IgD-negative memory B cell (primary cell): ENCODE measurements around the gene AGO1. TPM values are rescaled to one million over a fixed set of nuclear protein-coding genes. Genes with fewer than 3 reads are reported as not detected.
A peak's percentile ranks its signal among the peaks of the same experiment; 100 is the strongest.
"Not testable (repeated sequence)": the region's sequence is repeated elsewhere in the genome, so short reads cannot be mapped to it uniquely, and the experiment has no call there.

ENCODE experiments used
- H3K27ac Mint-ChIP-seq, 3 donors: one replicate each; pipeline ENCODE4 v1.8.0; 2020 to 2022; ENCODE audit warnings: mild to moderate bottlenecking in 3 of 3, mixed read lengths in 3 of 3, moderate library complexity in 1 of 3
- H3K27me3 Mint-ChIP-seq: one replicate; pipeline ENCODE4 v1.8.0; 2021; ENCODE audit warnings: mixed read lengths
- H3K36me3 Mint-ChIP-seq: one replicate; pipeline ENCODE4 v1.8.0; 2020; ENCODE audit warnings: mild to moderate bottlenecking, mixed read lengths
- H3K4me1 Mint-ChIP-seq, 3 donors: one replicate each; pipeline ENCODE4 v1.8.0; 2020 to 2022; ENCODE audit warnings: mixed read lengths in 3 of 3, mild to moderate bottlenecking in 1 of 3
- H3K4me3 Mint-ChIP-seq, 4 donors: one replicate each; pipeline ENCODE4 v1.8.0; 2020 to 2022; ENCODE audit warnings: mild to moderate bottlenecking in 4 of 4, mixed read lengths in 4 of 4, moderate library complexity in 3 of 4
- H3K9me3 Mint-ChIP-seq, 3 donors: one replicate each; pipeline ENCODE4 v1.8.0; 2020 to 2021; ENCODE audit warnings: mixed read lengths in 3 of 3, mild to moderate bottlenecking in 1 of 3
- polyA plus RNA-seq: library from polyadenylated mRNA; unstranded; fragments of 300-500 nt; fragmentation: Illumina TruSeq; gene quantifications from one replicate; pipeline ENCODE4 v1.2.3, GENCODE V29; 2021

Gene AGO1
- polyA plus RNA-seq, 1 donor from 2014 or later, result 6.2 TPM

- Mint-ChIP-seq H3K4me3 (peak overlapping the region in 1 of 4 donors; percentile 30), H3K4me1 (peaks cover 0 to 2% (median 0%) of the 10 kb centered on the region in 3 donors), H3K36me3 (peaks cover 7% of the 10 kb centered on the region), H3K27ac (no peak overlapping the region), H3K9me3 (no peaks in the 10 kb centered on the region), H3K27me3 (no peaks in the 10 kb centered on the region)
Measured at GRCh38 chr1:35856964-35857363, 26.0 kb upstream of the AGO1 start.

GRCh38 chr1:35857830-35858229 is 25.2 kb upstream of the AGO1 start:
- no peak overlapping the region for H3K4me3 Mint-ChIP-seq
- peaks cover 7% of the 10 kb centered on the region for H3K36me3 Mint-ChIP-seq
- H3K27me3 Mint-ChIP-seq, result no peaks in the 10 kb centered on the region
- H3K4me1 Mint-ChIP-seq, result peaks cover 0 to 2% (median 0%) of the 10 kb centered on the region in 3 donors
- no peak overlapping the region for H3K27ac Mint-ChIP-seq
- H3K9me3 Mint-ChIP-seq, result no peaks in the 10 kb centered on the region

GRCh38 chr1:35860696-35861095 is 22.3 kb upstream of the AGO1 start:
- no peaks in the 10 kb centered on the region for H3K36me3 Mint-ChIP-seq
- peaks cover 0 to 2% (median 0%) of the 10 kb centered on the region in 3 donors for H3K4me1 Mint-ChIP-seq
- no peaks in the 10 kb centered on the region for H3K27me3 Mint-ChIP-seq
- no peak overlapping the region for H3K27ac Mint-ChIP-seq
- H3K9me3 Mint-ChIP-seq, result no peaks in the 10 kb centered on the region
- no peak overlapping the region for H3K4me3 Mint-ChIP-seq

DNA sequence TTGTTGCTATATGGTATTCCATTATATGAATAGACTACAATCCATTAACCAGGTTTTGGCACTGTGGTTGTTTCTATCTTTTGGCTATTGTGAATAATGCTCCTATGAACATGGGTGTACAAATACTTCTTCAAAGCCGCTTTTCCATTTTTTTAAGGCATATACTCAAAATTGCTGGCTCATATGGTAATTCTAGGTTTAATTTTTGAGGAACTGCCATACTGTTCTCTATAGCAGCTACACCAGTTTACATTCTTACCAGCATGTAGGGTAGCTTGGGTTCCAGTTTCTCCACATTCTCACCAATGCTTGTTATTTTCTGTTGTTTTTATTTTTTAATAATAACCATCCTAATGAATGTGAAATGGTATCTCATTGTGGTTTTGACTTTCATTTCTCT is 19.9 kb upstream of the AGO1 start:
- no peak overlapping the region for H3K27ac Mint-ChIP-seq
- no peaks in the 10 kb centered on the region for H3K36me3 Mint-ChIP-seq
- H3K27me3 Mint-ChIP-seq, result no peaks in the 10 kb centered on the region
- H3K4me3 Mint-ChIP-seq, result no peak overlapping the region
- no peaks in the 10 kb centered on the region for H3K9me3 Mint-ChIP-seq
- no peaks in the 10 kb centered on the region for H3K4me1 Mint-ChIP-seq

DNA sequence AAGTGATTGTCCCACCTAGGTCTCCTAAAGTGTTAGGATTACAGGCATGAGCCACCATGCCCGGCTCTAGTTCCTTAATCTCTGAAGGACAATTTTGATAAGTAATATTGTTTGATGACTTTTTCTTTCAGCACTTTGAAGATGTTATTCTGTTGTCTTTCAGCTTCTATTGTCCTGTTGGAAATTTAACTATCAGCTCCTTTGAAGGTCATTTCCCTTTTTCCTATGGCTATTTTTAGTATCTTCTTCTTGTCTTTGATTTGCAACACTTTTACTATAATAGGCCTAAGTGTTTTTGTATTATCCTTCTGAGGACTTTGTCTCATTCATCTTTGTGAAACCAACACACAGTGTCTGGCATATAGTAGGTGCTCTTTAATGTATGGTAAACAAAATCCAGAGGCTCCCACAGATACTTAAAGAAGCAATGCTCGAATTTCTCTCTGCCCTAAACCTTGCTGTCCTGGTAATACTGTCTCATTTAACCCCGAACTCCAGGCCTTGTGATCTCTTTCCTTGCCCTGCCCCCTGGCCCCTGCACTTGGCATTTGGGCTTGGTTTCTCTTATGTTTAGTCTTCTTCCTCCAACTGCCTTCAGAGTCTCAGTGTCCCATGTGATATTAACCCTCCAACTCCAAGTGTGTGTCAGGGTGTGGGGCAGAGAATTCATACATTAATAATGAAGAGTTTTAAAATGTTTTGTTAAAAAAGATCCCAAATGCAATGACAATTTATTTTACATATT is 19.0 kb upstream of the AGO1 start:
- Mint-ChIP-seq H3K9me3 (no peaks in the 10 kb centered on the region), H3K27me3 (no peaks in the 10 kb centered on the region), H3K4me3 (no peak overlapping the region), H3K4me1 (no peaks in the 10 kb centered on the region), H3K36me3 (no peaks in the 10 kb centered on the region), H3K27ac (no peak overlapping the region)

- Mint-ChIP-seq H3K4me3 (no peak overlapping the region), H3K36me3 (no peaks in the 10 kb centered on the region), H3K27me3 (no peaks in the 10 kb centered on the region), H3K27ac (no peak overlapping the region), H3K4me1 (no peaks in the 10 kb centered on the region), H3K9me3 (no peaks in the 10 kb centered on the region)
Measured at GRCh38 chr1:35864813-35865212, 18.2 kb upstream of the AGO1 start.

- H3K4me3 Mint-ChIP-seq, result no peak overlapping the region
- H3K27me3 Mint-ChIP-seq, result no peaks in the 10 kb centered on the region
- no peak overlapping the region for H3K27ac Mint-ChIP-seq
- H3K36me3 Mint-ChIP-seq, result no peaks in the 10 kb centered on the region
- no peaks in the 10 kb centered on the region for H3K9me3 Mint-ChIP-seq
- H3K4me1 Mint-ChIP-seq, result no peaks in the 10 kb centered on the region
Measured at GRCh38 chr1:35866991-35867390, 16.0 kb upstream of the AGO1 start.

DNA sequence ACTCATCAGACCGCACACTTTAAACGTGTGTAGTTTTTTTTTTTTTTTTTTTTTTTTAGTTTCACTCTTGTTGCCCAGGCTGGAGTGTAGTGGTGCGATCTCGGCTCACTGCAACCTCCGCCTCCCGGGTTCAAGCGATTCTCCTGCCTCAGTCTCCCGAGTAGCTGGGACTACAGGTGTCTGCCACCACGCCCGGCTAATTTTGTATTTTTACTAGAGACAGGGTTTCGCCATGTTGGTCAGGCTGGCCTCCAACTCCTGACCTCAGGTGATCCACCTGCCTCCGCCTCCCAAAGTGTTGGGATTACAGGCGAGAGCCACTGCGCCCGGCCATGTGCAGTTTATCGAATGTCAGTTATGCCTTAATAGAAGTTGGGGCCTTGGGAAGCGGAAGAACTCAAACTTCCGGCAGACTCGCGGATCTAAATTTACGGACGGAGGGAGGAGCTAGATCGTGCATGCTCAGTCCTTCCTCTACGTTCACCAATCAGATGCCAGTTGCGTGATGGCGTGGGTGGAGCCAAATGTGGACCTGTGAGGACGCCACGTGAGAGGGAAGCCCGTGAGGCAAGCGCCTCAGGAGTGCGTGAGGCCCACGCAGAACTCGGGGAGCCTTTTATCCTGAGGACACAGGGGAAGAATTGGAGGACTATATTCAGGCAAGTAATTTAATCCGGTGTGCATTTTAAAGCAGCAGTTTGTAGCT is 13.6 kb upstream of the AGO1 start:
- not testable (repeated sequence) for H3K36me3 Mint-ChIP-seq, H3K4me1 Mint-ChIP-seq, H3K9me3 Mint-ChIP-seq, H3K4me3 Mint-ChIP-seq, H3K27me3 Mint-ChIP-seq
- H3K27ac Mint-ChIP-seq, result peak overlapping the region in 1 of 3 donors; percentile 93

DNA sequence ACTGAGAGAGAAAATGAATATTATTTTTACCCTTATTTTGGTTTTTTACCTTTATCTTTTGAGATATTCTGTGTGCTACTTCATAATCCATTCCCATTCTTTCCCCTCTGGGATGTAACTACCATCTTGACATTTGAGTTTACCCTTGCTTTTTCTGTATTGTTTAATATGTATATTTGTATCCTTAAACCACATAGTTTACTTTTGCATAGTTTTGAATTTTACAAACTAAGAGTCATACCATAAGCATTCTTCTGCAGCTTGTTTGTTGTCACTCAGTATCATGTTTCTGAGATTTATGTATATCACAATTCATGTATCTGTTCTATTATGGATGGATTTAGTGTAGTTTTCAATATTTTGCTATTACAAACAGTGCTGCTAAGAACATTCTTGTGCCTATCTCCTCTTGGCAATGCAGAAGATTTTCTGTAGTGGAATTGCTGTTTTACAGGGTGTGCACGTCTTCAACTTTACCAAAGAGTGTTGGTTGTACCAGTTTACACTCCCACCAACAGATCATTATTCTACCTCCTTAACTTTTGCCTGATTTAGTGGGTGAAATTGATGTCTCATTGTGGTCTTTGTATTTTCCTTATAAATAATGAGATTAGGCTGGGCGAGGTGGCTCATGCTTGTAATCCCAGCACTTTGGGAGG is 12.2 kb upstream of the AGO1 start:
- H3K27ac Mint-ChIP-seq, result no peak overlapping the region
- no peaks in the 10 kb centered on the region for H3K36me3 Mint-ChIP-seq
- H3K9me3 Mint-ChIP-seq, result no peaks in the 10 kb centered on the region
- no peaks in the 10 kb centered on the region for H3K27me3 Mint-ChIP-seq
- H3K4me3 Mint-ChIP-seq, result no peak overlapping the region
- no peaks in the 10 kb centered on the region for H3K4me1 Mint-ChIP-seq

GRCh38 chr1:35873243-35873750 is 9.7 kb upstream of the AGO1 start:
- Mint-ChIP-seq H3K36me3 (no peaks in the 10 kb centered on the region), H3K27ac (no peak overlapping the region), H3K4me1 (no peaks in the 10 kb centered on the region), H3K4me3 (no peak overlapping the region), H3K9me3 (no peaks in the 10 kb centered on the region), H3K27me3 (no peaks in the 10 kb centered on the region)

DNA sequence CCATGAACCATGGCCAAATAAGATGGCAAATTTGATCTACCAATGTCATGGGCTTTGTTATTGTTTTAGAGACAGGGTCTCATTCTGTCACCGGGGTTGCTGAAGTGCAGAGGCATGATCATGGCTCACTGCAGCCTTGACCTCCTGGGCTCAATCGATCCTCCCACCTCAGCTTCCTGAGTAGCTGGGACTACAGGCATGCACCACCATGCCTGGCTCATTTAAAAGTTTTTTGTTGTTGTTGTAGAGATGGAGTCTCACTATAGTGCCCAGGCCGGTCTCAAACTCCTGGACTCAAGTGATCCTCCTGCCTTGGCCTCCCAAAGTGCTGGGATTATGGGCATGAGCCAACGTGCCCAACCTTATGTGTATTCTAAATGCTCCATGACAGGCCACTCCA is 8.9 kb upstream of the AGO1 start:
- not testable (repeated sequence) for H3K27ac Mint-ChIP-seq, H3K36me3 Mint-ChIP-seq, H3K27me3 Mint-ChIP-seq

GRCh38 chr1:35876988-35877387 is 6.0 kb upstream of the AGO1 start:
- Mint-ChIP-seq H3K4me3 (no peak overlapping the region), H3K27me3 (no peaks in the 10 kb centered on the region), H3K36me3 (peaks cover 2% of the 10 kb centered on the region), H3K27ac (no peak overlapping the region), H3K9me3 (no peaks in the 10 kb centered on the region), H3K4me1 (peaks cover 0 to 1% (median 0%) of the 10 kb centered on the region in 3 donors)

More for the DNA sequence above, 8.9 kb upstream of the AGO1 start:
- not testable (repeated sequence) for H3K9me3 Mint-ChIP-seq, H3K4me3 Mint-ChIP-seq, H3K4me1 Mint-ChIP-seq

DNA sequence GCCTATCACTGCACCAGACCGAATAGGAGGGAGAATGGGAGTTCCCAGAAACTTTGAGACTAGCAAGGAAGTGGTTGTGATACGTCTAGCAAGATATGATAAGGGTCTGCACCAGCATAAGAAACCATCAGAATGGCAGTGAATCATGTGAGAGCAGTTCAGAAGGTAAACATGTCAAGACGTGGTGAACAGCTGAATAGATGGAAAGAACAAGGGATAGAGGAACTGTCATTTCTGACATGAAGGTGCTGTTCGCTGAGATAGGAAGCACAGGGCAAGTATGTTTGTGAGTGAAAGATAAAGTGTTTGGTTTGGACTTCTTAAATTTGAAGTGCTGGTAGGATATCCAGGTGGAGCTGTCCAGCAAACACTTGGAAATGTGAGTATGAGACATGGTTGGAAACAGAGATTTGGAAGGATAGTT is 1.1 kb upstream of the AGO1 start:
- peaks cover 2% of the 10 kb centered on the region for H3K36me3 Mint-ChIP-seq
- H3K27me3 Mint-ChIP-seq, result no peaks in the 10 kb centered on the region
- H3K9me3 Mint-ChIP-seq, result no peaks in the 10 kb centered on the region
- H3K27ac Mint-ChIP-seq, result peak overlapping the region in 1 of 3 donors; percentile 49
- peak overlapping the region in 2 of 4 donors; percentile 38 to 81 for H3K4me3 Mint-ChIP-seq
- H3K4me1 Mint-ChIP-seq, result peaks cover 13 to 23% (median 18%) of the 10 kb centered on the region in 3 donors

GRCh38 chr1:35882586-35882944 is 444 bp upstream of the AGO1 start:
- Mint-ChIP-seq H3K4me3 (peak overlapping the region; percentile 38 to 93 (median 76)), H3K27ac (peak overlapping the region in 1 of 3 donors; percentile 49), H3K27me3 (no peaks in the 10 kb centered on the region), H3K36me3 (peaks cover 2% of the 10 kb centered on the region), H3K4me1 (peaks cover 20 to 30% (median 25%) of the 10 kb centered on the region in 3 donors), H3K9me3 (no peaks in the 10 kb centered on the region)

- Mint-ChIP-seq H3K36me3 (peaks cover 5% of the 10 kb centered on the region), H3K4me1 (peaks cover 28 to 34% (median 29%) of the 10 kb centered on the region in 3 donors), H3K27ac (peak overlapping the region; percentile 49 to 88 (median 69)), H3K9me3 (no peaks in the 10 kb centered on the region), H3K4me3 (peak overlapping the region; percentile 46 to 96 (median 94)), H3K27me3 (no peaks in the 10 kb centered on the region)
Measured at GRCh38 chr1:35883635-35884101, 659 bp downstream of the AGO1 start.
